Panc1 (cell line): Measurements from ENCODE around the gene GPNMB. TPM values are rescaled to one million over a fixed set of nuclear protein-coding genes. Genes with fewer than 3 reads are reported as not detected.

ENCODE experiments used
- ATAC-seq: fragments of 200-7000 bp; cut with Tn5 transposase; 2 replicates; pipeline ENCODE4 v1.9.1; 2020; ENCODE audit warnings: mild to moderate bottlenecking, moderate library complexity
- BruUV-seq: library from RNA; stranded (reverse); fragments of 400-500 nt; replicated peaks from 2 replicates; lab custom pipeline; 2021; lab: Mats Ljungman, UMichigan
- CTCF ChIA-PET: fragments of 300-600 bp; sonication (Branson Sonifier 250); formaldehyde crosslinking; loops from one replicate; lab custom pipeline; 2022; ENCODE audit warnings: antibody characterized with exemption; lab: Charles Lee
- POLR2A ChIA-PET: fragments of 300-600 bp; sonication (Branson Sonifier 250); formaldehyde crosslinking; loops from one replicate; lab custom pipeline; 2022; ENCODE audit warnings: antibody characterized with exemption; lab: Charles Lee
- DNase-seq: peaks from one replicate; pipeline ENCODE4 v3.0.0-alpha.2; 2010; ENCODE audit warnings: low read depth, low spot score
- H3K27ac ChIP-seq: 2 replicates; pipeline ENCODE4 v1.5.1; 2011; ENCODE audit warnings: mild to moderate bottlenecking, low read length, inconsistent platforms
- H3K27me3 ChIP-seq: fragments of 200-500 bp; sonication (Bioruptor generic); 2 replicates; pipeline ENCODE4 v1.6.0; 2014; ENCODE audit warnings: low read length, inconsistent platforms; ENCODE audit not compliant: control insufficient read depth, insufficient read depth
- H3K36me3 ChIP-seq: fragments of 200-500 bp; sonication (Bioruptor generic); 2 replicates; pipeline ENCODE4 v1.5.1; 2014; ENCODE audit warnings: inconsistent platforms, mild to moderate bottlenecking, low read length, moderate library complexity; ENCODE audit not compliant: control insufficient read depth, insufficient read depth
- H3K4me1 ChIP-seq: 2 replicates; pipeline ENCODE4 v1.5.1; 2011; ENCODE audit warnings: inconsistent platforms, mild to moderate bottlenecking, low read length, moderate library complexity; ENCODE audit not compliant: control insufficient read depth, insufficient read depth
- H3K4me3 ChIP-seq, 2 experiments: 2 replicates each; pipeline ENCODE4 v1.5.1; 2011 to 2012; ENCODE audit warnings: low read depth in 2 of 2, low read length in 2 of 2, mild to moderate bottlenecking in 2 of 2, inconsistent platforms in 1 of 2, moderate library complexity in 1 of 2
- H3K9me3 ChIP-seq: fragments of 200-500 bp; sonication (Bioruptor generic); 2 replicates; pipeline ENCODE4 v1.5.1; 2014; ENCODE audit warnings: low read depth, mild to moderate bottlenecking, inconsistent platforms, low read length, moderate library complexity; ENCODE audit not compliant: control insufficient read depth, insufficient read depth
- POLR2AphosphoS5 ChIP-seq: IDR thresholded peaks from 2 replicates; pipeline ENCODE4 v1.6.1; 2012; ENCODE audit warnings: mild to moderate bottlenecking, low read depth, low read length, moderate library complexity
- SIN3A ChIP-seq: IDR thresholded peaks from 2 replicates; pipeline ENCODE4 v1.6.1; 2012; ENCODE audit warnings: low read depth, mild to moderate bottlenecking, low read length, moderate library complexity, borderline replicate concordance; ENCODE audit not compliant: insufficient read depth
- TCF7L2 ChIP-seq: IDR thresholded peaks from 2 replicates; pipeline ENCODE4 v1.6.1; 2011; ENCODE audit warnings: mild to moderate bottlenecking, low read depth, low read length, inconsistent platforms
- in situ Hi-C: cut with HindIII; loops from 2 replicates; pipeline ENCODE4 v1.10.0; 2016; ENCODE audit warnings: low sequenced_read_pairs, low pct_unique_long_range_greater_than_20kb
- intact Hi-C: fragments of 100-400 bp; cut with micrococcal nuclease; formaldehyde crosslinking; loops from one replicate; pipeline ENCODE4 v1.10.0; 2022; ENCODE audit not compliant: unreplicated experiment
- total RNA-seq: library from RNA; stranded (reverse); gene quantifications from one replicate; pipeline ENCODE4 v1.2.1, GENCODE V29; 2021; ENCODE audit not compliant: unreplicated experiment
- TF ChIP-seq, protein P1 (sequence below): fragments of 450-650 bp; IDR thresholded peaks from 2 replicates; pipeline ENCODE4 v1.5.1; 2017; ENCODE audit warnings: mild to moderate bottlenecking
- TF ChIP-seq, protein P2 (sequence below), 2 experiments: IDR thresholded peaks; 2 replicates each; pipeline ENCODE4 v1.6.1; 2011 to 2012; ENCODE audit warnings: low read depth in 2 of 2, control low read depth in 1 of 2, low read length in 1 of 2, mild to moderate bottlenecking in 1 of 2, moderate library complexity in 1 of 2; ENCODE audit not compliant: insufficient read depth in 1 of 2

Gene GPNMB
- total RNA-seq, 1 experiment from 2014 or later, result 2.1 TPM

DNA sequence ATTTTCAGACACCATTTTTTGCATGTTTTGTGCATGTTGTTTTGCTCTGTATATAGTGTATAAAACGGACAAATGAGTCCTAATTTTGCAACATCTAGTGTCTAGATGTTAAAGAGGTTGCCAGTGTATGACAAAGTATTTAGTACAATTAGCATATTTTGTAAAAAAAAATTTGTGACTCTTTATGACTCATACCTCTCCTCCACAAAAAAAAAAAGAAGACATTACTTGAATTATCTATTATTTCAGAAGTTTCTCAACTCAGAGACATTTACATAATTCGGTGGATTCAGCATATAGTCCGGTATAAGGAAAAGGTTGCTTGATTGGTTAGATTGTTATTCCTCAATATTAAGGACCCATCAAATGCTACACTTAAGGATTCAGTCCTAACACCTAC is 38.7 kb upstream of the GPNMB start:
- ChIA-PET POLR2A (no interaction called here), CTCF (no interaction called here)

DNA sequence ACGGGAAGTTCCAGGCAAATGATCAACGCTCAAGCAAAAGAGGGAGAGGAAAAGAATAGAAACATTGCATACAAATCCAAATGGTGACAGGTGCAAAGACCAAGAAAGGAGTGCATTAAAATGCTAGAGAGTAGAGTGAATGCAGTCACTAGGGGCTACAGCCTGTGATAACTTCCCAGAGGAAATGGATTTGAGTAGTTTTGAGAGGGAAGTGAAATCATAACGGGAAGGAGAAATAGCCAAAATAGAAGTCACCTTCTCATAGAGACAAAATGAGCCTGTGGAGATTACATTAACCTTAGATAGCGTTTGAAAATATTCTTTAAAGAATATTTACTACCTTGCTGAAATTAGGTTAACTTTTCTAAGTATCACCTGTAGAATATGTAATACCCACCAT is 38.3 kb upstream of the GPNMB start:
- H3K4me1 ChIP-seq, result peaks cover 10% of the 10 kb centered on the region
- no peaks in the 10 kb centered on the region for H3K36me3 ChIP-seq
- BruUV-seq, result no TSS peak
- no peaks in the 10 kb centered on the region for H3K27me3 ChIP-seq
- no peak overlapping the region for H3K4me3 ChIP-seq
- intact Hi-C loops (no loop called here), in situ Hi-C loops (no loop called here)
- no peak for TF ChIP-seq TCF7L2
- TF ChIP-seq SIN3A, result no peak
- TF ChIP-seq, protein P1, sequence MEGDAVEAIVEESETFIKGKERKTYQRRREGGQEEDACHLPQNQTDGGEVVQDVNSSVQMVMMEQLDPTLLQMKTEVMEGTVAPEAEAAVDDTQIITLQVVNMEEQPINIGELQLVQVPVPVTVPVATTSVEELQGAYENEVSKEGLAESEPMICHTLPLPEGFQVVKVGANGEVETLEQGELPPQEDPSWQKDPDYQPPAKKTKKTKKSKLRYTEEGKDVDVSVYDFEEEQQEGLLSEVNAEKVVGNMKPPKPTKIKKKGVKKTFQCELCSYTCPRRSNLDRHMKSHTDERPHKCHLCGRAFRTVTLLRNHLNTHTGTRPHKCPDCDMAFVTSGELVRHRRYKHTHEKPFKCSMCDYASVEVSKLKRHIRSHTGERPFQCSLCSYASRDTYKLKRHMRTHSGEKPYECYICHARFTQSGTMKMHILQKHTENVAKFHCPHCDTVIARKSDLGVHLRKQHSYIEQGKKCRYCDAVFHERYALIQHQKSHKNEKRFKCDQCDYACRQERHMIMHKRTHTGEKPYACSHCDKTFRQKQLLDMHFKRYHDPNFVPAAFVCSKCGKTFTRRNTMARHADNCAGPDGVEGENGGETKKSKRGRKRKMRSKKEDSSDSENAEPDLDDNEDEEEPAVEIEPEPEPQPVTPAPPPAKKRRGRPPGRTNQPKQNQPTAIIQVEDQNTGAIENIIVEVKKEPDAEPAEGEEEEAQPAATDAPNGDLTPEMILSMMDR, result no peak
- TF ChIP-seq, protein P2, sequence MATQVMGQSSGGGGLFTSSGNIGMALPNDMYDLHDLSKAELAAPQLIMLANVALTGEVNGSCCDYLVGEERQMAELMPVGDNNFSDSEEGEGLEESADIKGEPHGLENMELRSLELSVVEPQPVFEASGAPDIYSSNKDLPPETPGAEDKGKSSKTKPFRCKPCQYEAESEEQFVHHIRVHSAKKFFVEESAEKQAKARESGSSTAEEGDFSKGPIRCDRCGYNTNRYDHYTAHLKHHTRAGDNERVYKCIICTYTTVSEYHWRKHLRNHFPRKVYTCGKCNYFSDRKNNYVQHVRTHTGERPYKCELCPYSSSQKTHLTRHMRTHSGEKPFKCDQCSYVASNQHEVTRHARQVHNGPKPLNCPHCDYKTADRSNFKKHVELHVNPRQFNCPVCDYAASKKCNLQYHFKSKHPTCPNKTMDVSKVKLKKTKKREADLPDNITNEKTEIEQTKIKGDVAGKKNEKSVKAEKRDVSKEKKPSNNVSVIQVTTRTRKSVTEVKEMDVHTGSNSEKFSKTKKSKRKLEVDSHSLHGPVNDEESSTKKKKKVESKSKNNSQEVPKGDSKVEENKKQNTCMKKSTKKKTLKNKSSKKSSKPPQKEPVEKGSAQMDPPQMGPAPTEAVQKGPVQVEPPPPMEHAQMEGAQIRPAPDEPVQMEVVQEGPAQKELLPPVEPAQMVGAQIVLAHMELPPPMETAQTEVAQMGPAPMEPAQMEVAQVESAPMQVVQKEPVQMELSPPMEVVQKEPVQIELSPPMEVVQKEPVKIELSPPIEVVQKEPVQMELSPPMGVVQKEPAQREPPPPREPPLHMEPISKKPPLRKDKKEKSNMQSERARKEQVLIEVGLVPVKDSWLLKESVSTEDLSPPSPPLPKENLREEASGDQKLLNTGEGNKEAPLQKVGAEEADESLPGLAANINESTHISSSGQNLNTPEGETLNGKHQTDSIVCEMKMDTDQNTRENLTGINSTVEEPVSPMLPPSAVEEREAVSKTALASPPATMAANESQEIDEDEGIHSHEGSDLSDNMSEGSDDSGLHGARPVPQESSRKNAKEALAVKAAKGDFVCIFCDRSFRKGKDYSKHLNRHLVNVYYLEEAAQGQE (IDR thresholded peaks at IDR 0.05; ENCODE audit: insufficient read depth in 1 of 2, low read depth in 2 of 2, low read length in 1 of 2), result no peak
- TF ChIP-seq POLR2AphosphoS5, result no peak
- CTCF ChIA-PET, result no interaction called here
- no peak for ATAC-seq
- no peak overlapping the region for H3K27ac ChIP-seq
- no peaks in the 10 kb centered on the region for H3K9me3 ChIP-seq
- no peak for DNase-seq
- POLR2A ChIA-PET, result no interaction called here

More for the DNA sequence above, 38.7 kb upstream of the GPNMB start:
- TF ChIP-seq SIN3A (no peak), POLR2AphosphoS5 (no peak), TCF7L2 (no peak)
- TF ChIP-seq, protein P1, result no peak
- TF ChIP-seq, protein P2 (IDR thresholded peaks at IDR 0.05; ENCODE audit: insufficient read depth in 1 of 2, low read depth in 2 of 2, low read length in 1 of 2), result no peak
- no TSS peak for BruUV-seq
- Histone ChIP-seq H3K9me3 (no peaks in the 10 kb centered on the region), H3K27me3 (no peaks in the 10 kb centered on the region), H3K4me3 (no peak overlapping the region), H3K36me3 (no peaks in the 10 kb centered on the region), H3K4me1 (peaks cover 10% of the 10 kb centered on the region), H3K27ac (no peak overlapping the region)
- intact Hi-C loops (no loop called here), in situ Hi-C loops (no loop called here)
- no peak for ATAC-seq
- DNase-seq, result no peak
